Neural crest cell (in vitro differentiated cells): ENCODE data around the gene MED28. TPM values are rescaled to one million over a fixed set of nuclear protein-coding genes. Genes with fewer than 3 reads are reported as not detected.

Experiments
- DNase-seq: peaks from one replicate; pipeline ENCODE4 v3.0.0; 2021; ENCODE audit warnings: low read depth, mixed read lengths, low spot score
- H3K27ac Mint-ChIP-seq: one replicate; pipeline ENCODE4 v1.8.0; 2021; ENCODE audit warnings: mild to moderate bottlenecking, mixed read lengths; ENCODE audit not compliant: unreplicated experiment
- H3K27me3 Mint-ChIP-seq: 2 replicates; pipeline ENCODE4 v1.8.0; 2021; ENCODE audit warnings: low read depth, mild to moderate bottlenecking, mixed read lengths
- H3K36me3 Mint-ChIP-seq: 2 replicates; pipeline ENCODE4 v1.8.0; 2021; ENCODE audit warnings: low read depth, mild to moderate bottlenecking, mixed read lengths
- H3K4me1 Mint-ChIP-seq: 2 replicates; pipeline ENCODE4 v1.8.0; 2021; ENCODE audit warnings: mixed read lengths
- H3K4me3 Mint-ChIP-seq: one replicate; pipeline ENCODE4 v1.8.0; 2021; ENCODE audit warnings: mild to moderate bottlenecking, mixed read lengths
- H3K9me3 Mint-ChIP-seq: 2 replicates; pipeline ENCODE4 v1.8.0; 2021; ENCODE audit warnings: mixed read lengths
- total RNA-seq: library from RNA; stranded (reverse); gene quantifications from 2 replicates; pipeline ENCODE4 v1.2.1, GENCODE V29; 2021
- TF ChIP-seq, protein P1 (sequence below): fragments of 200-600 bp; sonication (generic); conservative IDR thresholded peaks from 2 replicates; pipeline ENCODE4 v1.5.0; 2021; ENCODE audit warnings: antibody characterized with exemption, mild to moderate bottlenecking

Gene MED28
- total RNA-seq, 1 donor from 2014 or later, result 97.8 TPM

DNA sequence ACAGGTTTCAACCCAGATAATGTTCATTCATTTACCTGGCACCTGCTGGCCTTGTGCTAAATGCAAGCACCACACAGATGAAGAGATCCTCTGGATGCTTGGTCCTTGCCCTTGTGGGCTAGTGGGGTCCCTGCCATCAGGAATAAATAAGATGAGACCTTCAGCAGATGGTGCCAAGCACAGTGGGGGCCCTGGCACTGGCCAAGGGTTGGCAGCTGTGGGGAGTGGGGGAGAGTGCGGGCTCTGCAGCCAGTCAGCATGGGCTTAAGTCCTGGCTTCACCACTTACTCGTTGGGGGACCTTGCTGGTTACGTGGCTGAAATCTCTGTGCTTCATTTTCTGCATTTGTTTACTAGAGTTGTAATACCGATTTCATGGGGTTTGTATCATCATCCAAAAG, 30.5 kb upstream of the MED28 start:
- no peak for DNase-seq
- H3K27ac Mint-ChIP-seq, result peak overlapping the region; percentile 88
- H3K27me3 Mint-ChIP-seq, result no peaks in the 10 kb centered on the region
- peak overlapping the region; percentile 72 for H3K4me3 Mint-ChIP-seq
- TF ChIP-seq, protein P1, sequence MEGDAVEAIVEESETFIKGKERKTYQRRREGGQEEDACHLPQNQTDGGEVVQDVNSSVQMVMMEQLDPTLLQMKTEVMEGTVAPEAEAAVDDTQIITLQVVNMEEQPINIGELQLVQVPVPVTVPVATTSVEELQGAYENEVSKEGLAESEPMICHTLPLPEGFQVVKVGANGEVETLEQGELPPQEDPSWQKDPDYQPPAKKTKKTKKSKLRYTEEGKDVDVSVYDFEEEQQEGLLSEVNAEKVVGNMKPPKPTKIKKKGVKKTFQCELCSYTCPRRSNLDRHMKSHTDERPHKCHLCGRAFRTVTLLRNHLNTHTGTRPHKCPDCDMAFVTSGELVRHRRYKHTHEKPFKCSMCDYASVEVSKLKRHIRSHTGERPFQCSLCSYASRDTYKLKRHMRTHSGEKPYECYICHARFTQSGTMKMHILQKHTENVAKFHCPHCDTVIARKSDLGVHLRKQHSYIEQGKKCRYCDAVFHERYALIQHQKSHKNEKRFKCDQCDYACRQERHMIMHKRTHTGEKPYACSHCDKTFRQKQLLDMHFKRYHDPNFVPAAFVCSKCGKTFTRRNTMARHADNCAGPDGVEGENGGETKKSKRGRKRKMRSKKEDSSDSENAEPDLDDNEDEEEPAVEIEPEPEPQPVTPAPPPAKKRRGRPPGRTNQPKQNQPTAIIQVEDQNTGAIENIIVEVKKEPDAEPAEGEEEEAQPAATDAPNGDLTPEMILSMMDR, result no peak
- H3K4me1 Mint-ChIP-seq, result peaks cover 28% of the 10 kb centered on the region
- H3K9me3 Mint-ChIP-seq, result no peaks in the 10 kb centered on the region
- H3K36me3 Mint-ChIP-seq, result peaks cover 10% of the 10 kb centered on the region

DNA sequence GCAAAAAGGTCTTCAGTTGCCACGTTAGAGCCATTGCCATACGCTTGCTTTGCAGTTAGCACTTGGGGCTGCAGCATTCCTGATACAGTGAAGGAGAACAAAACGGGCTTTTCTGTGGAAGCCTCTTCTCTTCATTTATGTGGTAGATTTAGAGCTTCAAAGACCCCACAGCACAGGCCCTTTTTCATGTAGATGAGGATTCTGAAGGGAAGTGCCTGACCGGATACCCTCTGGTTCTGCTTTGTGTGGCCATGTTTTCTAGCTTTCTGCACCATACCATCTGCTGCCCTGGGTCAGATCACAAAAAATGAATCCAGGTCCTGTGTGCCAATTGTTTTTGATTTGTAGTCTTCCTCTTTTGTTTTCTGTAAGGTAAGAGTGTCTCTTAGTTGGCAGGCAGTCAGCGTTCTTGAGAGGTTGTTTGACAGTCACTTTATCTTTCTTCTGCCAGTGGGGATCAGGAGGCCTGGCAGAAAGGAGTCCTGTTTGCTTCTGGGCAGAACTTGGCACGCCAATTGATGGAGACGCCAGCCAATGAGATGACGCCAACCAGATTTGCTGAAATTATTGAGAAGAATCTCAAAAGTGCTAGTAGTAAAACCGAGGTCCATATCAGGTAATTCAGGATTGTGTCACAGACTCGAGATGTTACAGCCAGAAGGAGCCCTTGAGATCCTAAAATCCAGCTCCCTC, 29.8 kb upstream of the MED28 start:
- Mint-ChIP-seq H3K9me3 (no peaks in the 10 kb centered on the region), H3K4me1 (peaks cover 23% of the 10 kb centered on the region), H3K4me3 (peak overlapping the region; percentile 72), H3K27ac (peak overlapping the region; percentile 88), H3K36me3 (peaks cover 10% of the 10 kb centered on the region), H3K27me3 (no peaks in the 10 kb centered on the region)
- TF ChIP-seq, protein P1, result no peak
- no peak for DNase-seq

DNA sequence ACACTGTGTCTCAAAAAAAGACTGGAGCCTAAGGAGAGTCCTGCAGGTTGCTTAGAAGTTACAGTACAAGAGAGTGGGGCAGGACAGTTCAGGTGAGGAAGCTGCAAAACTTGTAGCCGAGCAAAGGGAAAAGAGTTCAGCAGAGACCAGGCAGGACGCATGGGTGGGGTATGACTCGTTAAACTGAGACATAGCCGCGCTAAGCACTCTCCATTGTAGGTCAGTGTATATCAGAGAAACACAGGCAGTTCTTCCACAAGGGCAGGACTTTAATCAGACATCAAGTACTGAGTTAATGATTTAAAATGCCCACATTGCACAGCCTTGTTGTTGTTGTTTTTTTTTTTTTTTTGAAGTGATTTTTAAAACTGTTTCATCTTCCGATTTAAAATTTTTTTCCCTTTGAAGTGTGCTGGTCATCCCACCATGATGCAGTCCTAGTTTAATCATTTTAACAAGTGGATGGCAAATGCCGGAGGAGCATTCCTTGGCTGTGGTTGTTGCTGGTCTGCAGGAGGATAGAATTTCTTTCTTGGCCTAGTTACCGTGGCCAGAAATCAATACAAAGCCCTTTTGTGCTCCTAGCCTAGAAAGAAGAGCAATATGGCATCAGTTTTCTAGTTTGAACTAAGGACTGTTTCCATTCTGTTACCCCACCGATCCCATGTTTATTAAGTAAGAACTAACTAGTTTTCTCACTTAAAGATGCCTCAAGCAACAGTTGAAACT, 27.2 kb upstream of the MED28 start:
- H3K4me1 Mint-ChIP-seq, result peaks cover 23% of the 10 kb centered on the region
- H3K9me3 Mint-ChIP-seq, result no peaks in the 10 kb centered on the region
- TF ChIP-seq, protein P1, result no peak
- H3K27ac Mint-ChIP-seq, result peak overlapping the region; percentile 84
- no peaks in the 10 kb centered on the region for H3K27me3 Mint-ChIP-seq
- H3K4me3 Mint-ChIP-seq, result no peak overlapping the region
- DNase-seq, result no peak
- H3K36me3 Mint-ChIP-seq, result peaks cover 10% of the 10 kb centered on the region

DNA sequence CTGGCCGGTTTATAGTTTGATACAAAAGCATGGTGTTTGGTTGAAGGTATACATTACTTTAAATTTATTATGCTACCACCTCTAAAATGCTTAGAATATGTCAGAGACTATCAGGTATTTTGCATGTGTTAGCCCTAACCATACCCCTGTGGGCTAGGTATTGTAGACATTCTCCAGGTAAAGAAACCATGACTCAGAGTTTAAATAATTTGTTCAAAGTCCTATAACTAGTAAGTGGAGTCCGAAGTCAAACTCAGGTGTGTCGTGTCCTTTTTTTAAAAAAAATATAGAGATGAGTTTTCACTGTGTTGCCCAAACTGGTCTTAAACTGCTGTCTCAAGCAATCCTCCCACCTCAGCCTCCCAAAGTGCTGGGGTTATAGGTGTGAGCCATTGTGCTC, 25.1 kb upstream of the MED28 start:
- Mint-ChIP-seq H3K36me3 (peaks cover 7% of the 10 kb centered on the region), H3K27ac (peak overlapping the region; percentile 67), H3K27me3 (no peaks in the 10 kb centered on the region), H3K4me3 (no peak overlapping the region), H3K4me1 (peaks cover 16% of the 10 kb centered on the region), H3K9me3 (no peaks in the 10 kb centered on the region)
- TF ChIP-seq, protein P1, result no peak
- no peak for DNase-seq

DNA sequence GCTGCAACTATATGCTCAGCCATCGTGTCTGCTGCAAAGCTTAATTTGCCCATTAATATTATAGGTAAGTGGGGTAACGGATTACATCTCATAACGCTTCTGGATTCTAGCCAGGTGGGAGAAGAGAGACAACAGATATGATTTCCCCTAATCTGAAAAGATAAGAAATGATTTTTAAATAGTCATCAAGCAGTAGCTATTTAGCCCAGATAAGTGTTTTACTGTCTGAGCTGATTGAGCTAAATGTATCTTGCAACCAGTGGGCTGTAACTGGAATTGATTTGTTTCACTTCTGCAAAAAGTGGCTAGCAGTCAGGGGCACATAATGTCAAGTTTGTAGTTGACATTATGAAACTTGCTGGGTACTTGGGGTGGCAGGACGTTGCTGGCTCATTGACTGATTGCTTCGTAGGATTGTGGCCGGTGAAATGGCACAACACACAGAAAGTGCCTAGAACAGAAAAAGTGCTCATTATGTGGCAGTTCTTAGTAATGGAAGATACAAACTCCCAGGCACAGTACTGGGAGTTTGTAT, 18.9 kb upstream of the MED28 start:
- no peak overlapping the region for H3K27ac Mint-ChIP-seq
- H3K27me3 Mint-ChIP-seq, result no peaks in the 10 kb centered on the region
- no peak for DNase-seq
- peaks cover 6% of the 10 kb centered on the region for H3K36me3 Mint-ChIP-seq
- no peaks in the 10 kb centered on the region for H3K4me1 Mint-ChIP-seq
- TF ChIP-seq, protein P1, result no peak
- no peaks in the 10 kb centered on the region for H3K9me3 Mint-ChIP-seq
- H3K4me3 Mint-ChIP-seq, result no peak overlapping the region
